ENCODE results near the gene HSPA1A. TPM values are rescaled to one million over a fixed set of nuclear protein-coding genes. Genes with fewer than 3 reads are reported as not detected.
A peak's percentile ranks its signal among the peaks of the same experiment; 100 is the strongest.

Gene HSPA1A
- total RNA-seq, 4 donors from 2014 or later = 100 to 210 (median 165) TPM

DNA sequence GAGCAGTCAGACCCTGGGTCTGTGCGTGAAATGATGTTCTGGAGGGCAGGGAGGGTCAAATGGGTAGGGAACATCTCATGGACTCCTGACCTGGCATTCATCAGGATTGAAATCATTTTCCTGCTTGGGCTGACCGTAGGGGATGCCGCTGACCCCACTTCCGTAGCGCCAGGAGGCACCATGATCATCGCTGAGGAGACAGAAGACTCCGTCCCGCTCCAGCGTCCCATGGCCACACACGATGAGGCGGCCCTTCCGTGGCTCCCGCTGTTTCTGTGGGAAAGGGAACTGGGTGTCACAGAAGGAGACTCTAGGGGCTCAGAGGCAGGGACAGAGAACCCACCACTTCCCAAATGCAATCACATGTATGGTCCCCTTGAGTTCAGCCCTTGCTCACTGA, 45.0 kb downstream of the HSPA1A start:
- TF ChIP-seq, protein P1, sequence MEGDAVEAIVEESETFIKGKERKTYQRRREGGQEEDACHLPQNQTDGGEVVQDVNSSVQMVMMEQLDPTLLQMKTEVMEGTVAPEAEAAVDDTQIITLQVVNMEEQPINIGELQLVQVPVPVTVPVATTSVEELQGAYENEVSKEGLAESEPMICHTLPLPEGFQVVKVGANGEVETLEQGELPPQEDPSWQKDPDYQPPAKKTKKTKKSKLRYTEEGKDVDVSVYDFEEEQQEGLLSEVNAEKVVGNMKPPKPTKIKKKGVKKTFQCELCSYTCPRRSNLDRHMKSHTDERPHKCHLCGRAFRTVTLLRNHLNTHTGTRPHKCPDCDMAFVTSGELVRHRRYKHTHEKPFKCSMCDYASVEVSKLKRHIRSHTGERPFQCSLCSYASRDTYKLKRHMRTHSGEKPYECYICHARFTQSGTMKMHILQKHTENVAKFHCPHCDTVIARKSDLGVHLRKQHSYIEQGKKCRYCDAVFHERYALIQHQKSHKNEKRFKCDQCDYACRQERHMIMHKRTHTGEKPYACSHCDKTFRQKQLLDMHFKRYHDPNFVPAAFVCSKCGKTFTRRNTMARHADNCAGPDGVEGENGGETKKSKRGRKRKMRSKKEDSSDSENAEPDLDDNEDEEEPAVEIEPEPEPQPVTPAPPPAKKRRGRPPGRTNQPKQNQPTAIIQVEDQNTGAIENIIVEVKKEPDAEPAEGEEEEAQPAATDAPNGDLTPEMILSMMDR (IDR thresholded peaks at IDR 0.05; ENCODE audit: low read depth) = no peak

DNA sequence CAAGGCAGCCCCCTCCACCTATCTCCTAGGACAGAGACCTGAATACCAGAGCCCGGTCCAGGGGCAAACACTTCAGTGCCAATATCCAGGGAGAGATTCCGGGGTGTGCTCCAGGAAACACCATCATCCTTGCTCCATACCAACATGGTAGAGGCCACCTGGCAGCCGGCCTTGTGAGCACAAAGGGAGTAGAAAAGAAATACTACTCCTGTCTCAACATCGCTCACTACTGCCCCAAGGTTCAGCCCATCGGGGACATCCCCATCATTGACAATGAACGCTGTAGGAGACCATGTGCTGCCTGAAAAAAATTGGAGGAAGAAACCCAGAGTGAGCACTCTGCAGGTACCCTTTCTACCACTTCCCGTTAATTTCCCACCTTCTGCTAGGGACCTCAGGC, 45.8 kb downstream of the HSPA1A start:
- TF ChIP-seq, protein P1 (IDR thresholded peaks at IDR 0.05; ENCODE audit: low read depth) = no peak

DNA sequence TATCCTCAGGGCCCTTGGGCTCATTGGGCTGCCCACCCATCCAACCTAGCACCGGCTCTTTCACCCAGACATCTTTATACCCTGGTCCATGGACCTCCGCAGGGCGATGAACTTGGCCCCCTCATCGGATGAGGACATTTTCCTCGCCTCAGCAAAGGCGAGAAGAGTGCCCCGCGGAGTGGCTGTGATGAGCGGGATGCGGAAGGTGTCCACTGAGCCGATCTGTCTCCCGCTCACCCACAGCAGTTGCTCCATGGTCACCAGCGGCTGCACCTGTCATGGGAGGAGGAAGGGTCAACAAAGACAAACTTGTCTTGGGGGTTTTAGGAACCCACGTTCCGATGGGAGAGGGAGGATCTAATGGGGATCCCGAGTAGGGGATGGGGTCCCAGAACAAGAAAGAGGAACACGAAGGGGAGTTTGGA, 46.6 kb downstream of the HSPA1A start:
- TF ChIP-seq, protein P1 (IDR thresholded peaks at IDR 0.05; ENCODE audit: low read depth) = no peak

DNA sequence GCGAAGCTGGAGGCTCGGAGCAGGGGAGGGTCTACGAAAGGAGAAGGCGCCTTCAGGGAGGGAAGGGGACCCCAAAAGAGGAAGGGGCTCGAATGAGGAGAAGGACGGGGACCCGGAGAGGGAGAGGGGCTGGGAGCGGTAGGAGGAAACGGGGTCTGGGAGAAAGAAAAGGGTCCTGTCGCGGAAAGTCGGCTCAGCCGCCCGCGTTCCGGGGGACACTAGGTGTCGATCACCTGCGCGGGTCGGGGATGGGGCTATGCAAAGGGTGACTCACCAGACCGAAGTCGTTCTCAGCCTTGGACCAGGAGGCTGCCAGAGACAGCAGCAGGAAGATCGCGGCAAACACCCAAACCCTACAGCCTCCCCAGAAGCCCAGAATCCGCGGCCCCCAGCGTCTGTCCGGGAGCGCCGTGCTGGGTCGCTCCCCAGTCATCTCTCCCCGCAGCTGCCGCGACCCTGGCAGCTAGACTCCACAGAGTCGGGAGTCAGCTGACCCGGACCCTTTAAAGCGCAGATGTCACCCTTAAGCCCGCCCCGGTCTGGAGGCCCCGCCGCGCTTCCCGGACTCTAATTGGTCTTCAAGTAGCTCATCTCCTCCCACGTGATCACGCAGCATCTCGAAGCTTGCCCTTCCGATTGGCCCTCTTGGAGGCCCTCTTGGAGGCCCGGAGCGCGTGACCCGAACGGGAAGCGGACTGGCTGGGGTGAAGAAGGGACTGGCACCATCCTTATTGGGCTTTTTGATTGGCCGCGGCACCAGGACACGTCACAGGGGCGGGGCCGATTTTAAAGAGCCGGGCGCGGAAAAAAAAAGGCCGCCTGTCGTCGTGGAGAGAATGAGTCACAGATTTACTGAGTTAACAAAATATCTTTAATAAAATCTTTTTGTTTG, 47.2 kb downstream of the HSPA1A start, which contains the start of gene NEU1:
NEU1 (minus strand) TSS at position 478 of the 892 bp plus-strand sequence; CDS start at position 433, 45 bp downstream.
- TF ChIP-seq, protein P1 (IDR thresholded peaks at IDR 0.05; ENCODE audit: low read depth) = no peak

DNA sequence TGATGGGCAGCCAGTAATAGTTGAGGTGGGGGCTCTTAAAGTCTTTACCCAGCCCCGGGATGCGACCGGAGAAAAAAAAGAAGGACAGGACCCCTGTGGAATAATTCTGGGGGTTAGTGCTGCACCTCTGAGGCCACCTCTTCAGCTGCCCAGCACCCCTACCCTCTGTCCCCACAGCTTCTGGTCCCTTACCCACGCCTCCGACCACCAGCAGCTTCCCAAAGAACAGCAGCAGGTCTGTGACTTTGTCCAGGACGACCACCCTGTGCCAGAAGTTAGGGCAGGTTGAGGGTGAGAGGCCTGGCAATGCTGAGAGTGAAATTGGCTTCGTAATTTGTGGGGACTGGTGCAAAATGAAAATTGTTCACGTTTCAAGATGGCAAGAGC, 49.5 kb downstream of the HSPA1A start:
- TF ChIP-seq, protein P1 (IDR thresholded peaks at IDR 0.05; ENCODE audit: low read depth) = no peak

DNA sequence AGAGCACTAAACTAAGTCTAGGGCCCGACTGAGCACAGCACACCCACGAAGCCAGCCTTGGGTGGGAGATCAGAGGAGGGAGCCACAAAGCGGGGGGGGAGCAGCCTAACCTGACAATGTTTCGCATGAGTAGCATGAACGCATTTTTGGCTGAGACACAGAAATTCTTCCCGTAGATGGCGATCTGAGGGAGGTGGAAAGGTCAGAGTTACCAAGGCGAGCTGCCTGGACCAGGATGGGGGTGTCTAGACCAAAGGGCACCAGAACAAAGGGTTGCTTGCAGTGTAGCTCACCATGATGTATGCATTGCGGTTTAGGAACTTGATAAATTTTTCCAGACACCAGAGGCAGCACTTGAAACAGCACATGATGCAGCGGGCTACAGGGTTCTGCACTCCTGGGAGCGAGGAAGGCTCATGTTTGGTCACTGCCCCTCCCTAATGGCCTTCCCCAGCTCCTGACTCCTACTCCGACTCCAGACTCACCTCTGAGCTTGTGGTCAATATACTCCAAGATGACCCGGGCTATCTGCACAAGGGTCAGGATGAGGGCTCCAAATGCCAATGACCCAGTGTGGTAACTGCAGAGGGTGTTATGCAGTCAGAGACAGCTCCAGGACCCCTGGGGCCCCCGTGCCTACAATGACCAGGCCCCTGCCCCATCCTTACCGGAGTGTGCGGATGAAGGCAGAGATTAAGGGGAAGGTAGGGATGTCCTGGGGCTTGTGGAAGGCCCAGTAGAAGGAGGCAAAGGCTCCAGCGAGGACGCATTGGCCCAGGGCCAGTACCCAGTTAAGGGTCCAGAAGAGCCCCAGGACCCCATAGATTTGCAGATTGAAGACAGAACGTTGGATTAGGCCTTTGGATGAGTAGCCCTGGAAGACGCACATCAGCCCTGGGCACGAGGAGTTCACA, 50.1 kb downstream of the HSPA1A start:
- TF ChIP-seq, protein P1 (IDR thresholded peaks at IDR 0.05; ENCODE audit: low read depth) = no peak

Small RNA genes lying within 50 kb of the gene (small RNA-seq; reads per million reads assigned to genes)
- gene RF00019 = 0.49 reads per million
- 578 reads per million, percentile 99 among the genes with 10 or more reads in this experiment for gene SNORD48
- gene SNORD52 = not detected

Other genes with a start within 250 kb of the HSPA1A start
- not detected for gene LTA, start 243.3 kb upstream of the HSPA1A start, total RNA-seq
- under 1 TPM in 2 of 4 donors, not detected in 2; 0.22 to 0.82 TPM for gene TNF, start 240.0 kb upstream of the HSPA1A start, total RNA-seq
- under 1 TPM in 2 of 4 donors, not detected in 2; 0.66 to 0.85 TPM for gene LTB, start 233.1 kb upstream of the HSPA1A start, total RNA-seq
- 10 to 100 TPM; 10.4 to 53.9 (median 12.5) TPM for gene LST1, start 229.3 kb upstream of the HSPA1A start, total RNA-seq
- gene NCR3, start 222.5 kb upstream of the HSPA1A start, total RNA-seq = under 1 TPM in 1 of 4 donors, not detected in 3; 0.68 TPM
- 100 to 1,000 TPM in 2 of 4 donors, 10 to 100 TPM in 2; 30.9 to 177 (median 76.2) TPM for gene AIF1, start 200.3 kb upstream of the HSPA1A start, total RNA-seq
- gene PRRC2A, start 194.8 kb upstream of the HSPA1A start, total RNA-seq = 10 to 100 TPM; 36.0 to 79.5 (median 46.5) TPM
- gene BAG6, start 162.9 kb upstream of the HSPA1A start, total RNA-seq = 100 to 1,000 TPM; 152 to 230 (median 170) TPM
- gene APOM, start 159.6 kb upstream of the HSPA1A start, total RNA-seq = 1 to 10 TPM; 1.5 to 4.4 (median 3.1) TPM
- gene C6orf47, start 154.8 kb upstream of the HSPA1A start, total RNA-seq = 10 to 100 TPM; 12.9 to 19.2 (median 15.7) TPM
- gene GPANK1, start 150.5 kb upstream of the HSPA1A start, total RNA-seq = 10 to 100 TPM; 13.4 to 20.0 (median 16.7) TPM
- 100 to 1,000 TPM; 146 to 170 (median 165) TPM for gene CSNK2B, start 149.5 kb upstream of the HSPA1A start, total RNA-seq
- 10 to 100 TPM in 1 of 4 donors, 1 to 10 TPM in 3; 4.4 to 19.2 (median 6.5) TPM for gene LY6G5B, start 145.6 kb upstream of the HSPA1A start, total RNA-seq
- 1 to 10 TPM in 2 of 4 donors, not detected in 2; 1.4 to 1.5 TPM for gene LY6G5C, start 134.5 kb upstream of the HSPA1A start, total RNA-seq
- gene ABHD16A, start 112.2 kb upstream of the HSPA1A start, total RNA-seq = 10 to 100 TPM; 29.2 to 45.1 (median 35.6) TPM
- not detected for gene LY6G6F, start 108.7 kb upstream of the HSPA1A start, total RNA-seq
- not detected for gene LY6G6D, start 100.2 kb upstream of the HSPA1A start, total RNA-seq
- gene LY6G6C, start 93.8 kb upstream of the HSPA1A start, total RNA-seq = not detected
- under 1 TPM in 1 of 4 donors, not detected in 3; 0.33 TPM for gene MPIG6B, start 92.2 kb upstream of the HSPA1A start, total RNA-seq
- gene DDAH2, start 86.2 kb upstream of the HSPA1A start, total RNA-seq = 100 to 1,000 TPM; 112 to 189 (median 160) TPM
- 100 to 1,000 TPM; 181 to 503 (median 311) TPM for gene CLIC1, start 79.0 kb upstream of the HSPA1A start, total RNA-seq
- gene MSH5, start 75.5 kb upstream of the HSPA1A start, total RNA-seq = 10 to 100 TPM in 2 of 4 donors, 1 to 10 TPM in 2; 7.5 to 24.5 (median 9.0) TPM
- gene SAPCD1, start 52.9 kb upstream of the HSPA1A start, total RNA-seq = 1 to 10 TPM in 2 of 4 donors, not detected in 2; 2.0 to 8.3 TPM
- not detected for gene VWA7, start 38.2 kb upstream of the HSPA1A start, total RNA-seq
- gene VARS1, start 19.8 kb upstream of the HSPA1A start, total RNA-seq = 10 to 100 TPM; 20.6 to 49.7 (median 31.2) TPM
- 10 to 100 TPM; 14.3 to 27.5 (median 24.0) TPM for gene LSM2, start 8.6 kb upstream of the HSPA1A start, total RNA-seq
- gene HSPA1L, start 260 bp upstream of the HSPA1A start, total RNA-seq = 1 to 10 TPM in 3 of 4 donors, under 1 TPM in 1; 0.65 to 2.9 (median 1.2) TPM
- gene HSPA1B, start 12.2 kb downstream of the HSPA1A start, total RNA-seq = 100 to 1,000 TPM in 2 of 4 donors, 10 to 100 TPM in 2; 61.8 to 153 (median 91.6) TPM
- 10 to 100 TPM; 24.9 to 46.6 (median 40.2) TPM for gene NEU1, start 47.3 kb downstream of the HSPA1A start, total RNA-seq
- gene SLC44A4, start 63.5 kb downstream of the HSPA1A start, total RNA-seq = under 1 TPM in 1 of 4 donors, not detected in 3; 0.51 TPM
- 10 to 100 TPM in 3 of 4 donors, 1 to 10 TPM in 1; 9.5 to 33.3 (median 23.3) TPM for gene EHMT2, start 82.2 kb downstream of the HSPA1A start, total RNA-seq
- 1 to 10 TPM in 1 of 4 donors, under 1 TPM in 3; 0.38 to 1.7 (median 0.93) TPM for gene ZBTB12, start 86.5 kb downstream of the HSPA1A start, total RNA-seq
- 10 to 100 TPM; 16.4 to 96.4 (median 34.6) TPM for gene C2, start 112.2 kb downstream of the HSPA1A start, total RNA-seq
- 10 to 100 TPM; 25.1 to 35.4 (median 33.8) TPM for gene CFB, start 130.6 kb downstream of the HSPA1A start, total RNA-seq
- 10 to 100 TPM; 58.8 to 96.6 (median 68.5) TPM for gene NELFE, start 143.4 kb downstream of the HSPA1A start, total RNA-seq
- gene SKIC2, start 143.6 kb downstream of the HSPA1A start, total RNA-seq = 10 to 100 TPM; 16.1 to 44.6 (median 32.2) TPM
- 10 to 100 TPM; 11.1 to 17.5 (median 12.4) TPM for gene DXO, start 156.6 kb downstream of the HSPA1A start, total RNA-seq
- gene C4A, start 166.5 kb downstream of the HSPA1A start, total RNA-seq = 10 to 100 TPM in 3 of 4 donors, 1 to 10 TPM in 1; 5.1 to 17.2 (median 13.5) TPM
- 10 to 100 TPM in 1 of 4 donors, 1 to 10 TPM in 3; 5.1 to 17.3 (median 8.9) TPM for gene C4B, start 199.3 kb downstream of the HSPA1A start, total RNA-seq
- gene CYP21A2, start 222.9 kb downstream of the HSPA1A start, total RNA-seq = under 1 TPM in 1 of 4 donors, not detected in 3; 0.57 TPM

Measured in subcutaneous adipose tissue (tissue), 4 donors.